Stimulated activated naive B cell treated with anti-CD40 and anti-IgM and Interleukin-4, amounts not matched to agents 10 μg/mL and 1 μg/mL and 100 μg/mL, for 72 hours (primary cell): ENCODE results near the gene CEPT1.
A peak's percentile ranks its signal among the peaks of the same experiment; 100 is the strongest.

Experiments used
- ATAC-seq, 2 donors: fragments of 150-1000 bp; cut with Tn5 transposase; replicated peaks; 2 replicates each; pipeline ENCODE4 v1.10.0; 2021; ENCODE audit warnings: moderate library complexity in 1 of 2
- DNase-seq: peaks from one replicate; pipeline ENCODE4 v3.0.0; 2021
- H3K27ac Mint-ChIP-seq: one replicate; pipeline ENCODE4 v1.8.0; 2022; ENCODE audit warnings: mild to moderate bottlenecking, mixed read lengths
- H3K27me3 Mint-ChIP-seq, 2 donors: one replicate each; pipeline ENCODE4 v1.8.0; 2022; ENCODE audit warnings: mixed read lengths in 2 of 2
- H3K36me3 Mint-ChIP-seq, 2 donors: one replicate each; pipeline ENCODE4 v1.8.0; 2022; ENCODE audit warnings: mixed read lengths in 2 of 2, mild to moderate bottlenecking in 1 of 2
- H3K4me1 Mint-ChIP-seq, 2 donors: one replicate each; pipeline ENCODE4 v1.8.0; 2022; ENCODE audit warnings: mixed read lengths in 2 of 2, mild to moderate bottlenecking in 1 of 2
- H3K4me3 Mint-ChIP-seq, 2 donors: one replicate each; pipeline ENCODE4 v1.8.0; 2022; ENCODE audit warnings: mild to moderate bottlenecking in 2 of 2, mixed read lengths in 2 of 2, moderate library complexity in 1 of 2
- H3K9me3 Mint-ChIP-seq, 2 donors: one replicate each; pipeline ENCODE4 v1.8.0; 2022; ENCODE audit warnings: mixed read lengths in 2 of 2, mild to moderate bottlenecking in 1 of 2

The CEPT1 gene

GRCh38 chr1:111227851-111228747, 88.1 kb downstream of the CEPT1 start:
- Mint-ChIP-seq H3K27me3 (no peaks in the 10 kb centered on the region), H3K9me3 (no peaks in the 10 kb centered on the region), H3K36me3 (peaks cover 0 to 3% of the 10 kb centered on the region in 2 donors), H3K27ac (no peak overlapping the region), H3K4me1 (peaks cover 43 to 66% of the 10 kb centered on the region in 2 donors), H3K4me3 (peak overlapping the region in 1 of 2 donors; percentile 14)
- DNase-seq (no peak), ATAC-seq (peak in 1 of 2 donors; percentile 24)

GRCh38 chr1:111228748-111229126, 88.7 kb downstream of the CEPT1 start:
- ATAC-seq (no peak), DNase-seq (no peak)
- H3K9me3 Mint-ChIP-seq = no peaks in the 10 kb centered on the region
- peaks cover 40 to 60% of the 10 kb centered on the region in 2 donors for H3K4me1 Mint-ChIP-seq
- H3K27me3 Mint-ChIP-seq = no peaks in the 10 kb centered on the region
- no peak overlapping the region for H3K4me3 Mint-ChIP-seq
- peak overlapping the region; percentile 73 for H3K27ac Mint-ChIP-seq
- H3K36me3 Mint-ChIP-seq = peaks cover 0 to 3% of the 10 kb centered on the region in 2 donors

- H3K27me3 Mint-ChIP-seq = no peaks in the 10 kb centered on the region
- no peak for DNase-seq
- H3K27ac Mint-ChIP-seq = no peak overlapping the region
- no peak overlapping the region for H3K4me3 Mint-ChIP-seq
- H3K9me3 Mint-ChIP-seq = no peaks in the 10 kb centered on the region
- ATAC-seq = no peak
- peaks cover 33 to 37% of the 10 kb centered on the region in 2 donors for H3K4me1 Mint-ChIP-seq
- peaks cover 0 to 20% of the 10 kb centered on the region in 2 donors for H3K36me3 Mint-ChIP-seq
These were observed 92.1 kb downstream of the CEPT1 start for GRCh38 chr1:111232134-111232533.

- H3K4me1 Mint-ChIP-seq = peaks cover 25 to 27% of the 10 kb centered on the region in 2 donors
- no peak for DNase-seq
- peaks cover 0 to 35% of the 10 kb centered on the region in 2 donors for H3K36me3 Mint-ChIP-seq
- H3K27ac Mint-ChIP-seq = no peak overlapping the region
- no peak overlapping the region for H3K4me3 Mint-ChIP-seq
- ATAC-seq = no peak
- H3K9me3 Mint-ChIP-seq = no peaks in the 10 kb centered on the region
- no peaks in the 10 kb centered on the region for H3K27me3 Mint-ChIP-seq
These were observed 94.2 kb downstream of the CEPT1 start for GRCh38 chr1:111234258-111234657.
